ENCODE results near the gene MICAL3. TPM values are rescaled to one million over a fixed set of nuclear protein-coding genes. Genes with fewer than 3 reads are reported as not detected.
A peak's percentile ranks its signal among the peaks of the same experiment; 100 is the strongest.

Gene MICAL3
- total and polyA plus RNA-seq, 5 donors: 30.4 to 105 (median 72.5) TPM

- intact Hi-C loops (cut with DNase I): loop anchor here in 1 of 4 donors (10.0 kb wide), 1 partner anchor 199 kb away; the partner anchor contains the start of gene MICAL3
- WGBS: 90% methylated on average over 22 of the region's 22 CpGs
These were observed 198.3 kb downstream of the MICAL3 start for GRCh38 chr22:17825876-17826550.

GRCh38 chr22:17824457-17824856 lies 199.9 kb downstream of the MICAL3 start:
- Histone ChIP-seq H3K27ac (ENCODE audit: low read length) (no peak overlapping the region), H3K4me3 (ENCODE audit: low read length) (no peak overlapping the region), H3K4me1 (ENCODE audit: control insufficient read depth, insufficient read depth, low read length) (no peaks in the 10 kb centered on the region), H3K27me3 (ENCODE audit: control insufficient read depth, insufficient read depth) (no peaks in the 10 kb centered on the region), H3K9me3 (ENCODE audit: control insufficient read depth, low read length) (no peaks in the 10 kb centered on the region)
- ATAC-seq (peak; percentile 60 to 62), DNase-seq (peak in 2 of 3 donors; percentile 33 to 56)
- intact Hi-C loops (cut with DNase I): loop anchor here in 1 of 4 donors (10.0 kb wide), 1 partner anchor 200 kb away; the partner anchor contains the start of gene MICAL3
- 60% methylated on average over 9 of the region's 9 CpGs for WGBS

More at GRCh38 chr22:17825876-17826550, 198.3 kb downstream of the MICAL3 start:
- DNase-seq (no peak), ATAC-seq (no peak)
- Histone ChIP-seq H3K4me3 (ENCODE audit: low read length) (no peak overlapping the region), H3K4me1 (ENCODE audit: control insufficient read depth, insufficient read depth, low read length) (no peaks in the 10 kb centered on the region), H3K27me3 (ENCODE audit: control insufficient read depth, insufficient read depth) (no peaks in the 10 kb centered on the region), H3K9me3 (ENCODE audit: control insufficient read depth, low read length) (no peaks in the 10 kb centered on the region), H3K27ac (ENCODE audit: low read length) (no peak overlapping the region)

- H3K27ac ChIP-seq (ENCODE audit: low read length): no peak overlapping the region
- H3K4me1 ChIP-seq (ENCODE audit: control insufficient read depth, insufficient read depth, low read length): no peaks in the 10 kb centered on the region
- no peaks in the 10 kb centered on the region for H3K9me3 ChIP-seq (ENCODE audit: control insufficient read depth, low read length)
- H3K4me3 ChIP-seq (ENCODE audit: low read length): no peak overlapping the region
- peak in 1 of 3 donors; percentile 12 for DNase-seq
- intact Hi-C loops (cut with DNase I): loop anchor here in 1 of 4 donors (10.0 kb wide), 1 partner anchor 201 kb away; the partner anchor contains the start of gene MICAL3
- H3K27me3 ChIP-seq (ENCODE audit: control insufficient read depth, insufficient read depth): no peaks in the 10 kb centered on the region
- ATAC-seq: peak in 1 of 2 donors; percentile 22
- 95% methylated on average over 15 of the region's 15 CpGs for WGBS
These were observed 200.4 kb downstream of the MICAL3 start for GRCh38 chr22:17823964-17824363.

- DNase-seq (peak in 1 of 3 donors; percentile 2), ATAC-seq (no peak)
- H3K27me3 ChIP-seq (ENCODE audit: control insufficient read depth, insufficient read depth): no peaks in the 10 kb centered on the region
- H3K4me3 ChIP-seq (ENCODE audit: low read length): no peak overlapping the region
- WGBS: 95% methylated on average over 4 of the region's 4 CpGs
- H3K27ac ChIP-seq (ENCODE audit: low read length): no peak overlapping the region
- H3K9me3 ChIP-seq (ENCODE audit: control insufficient read depth, low read length): no peaks in the 10 kb centered on the region
- H3K4me1 ChIP-seq (ENCODE audit: control insufficient read depth, insufficient read depth, low read length): no peaks in the 10 kb centered on the region
- intact Hi-C loops (cut with DNase I): loop anchor here in 1 of 4 donors (10.0 kb wide), 1 partner anchor 202 kb away; the partner anchor contains the start of gene MICAL3
These were observed 201.1 kb downstream of the MICAL3 start for GRCh38 chr22:17823226-17823625.

- DNase-seq (peak in 1 of 3 donors; percentile 6), ATAC-seq (no peak)
- intact Hi-C loops (cut with DNase I): loop anchor here in 1 of 4 donors (10.0 kb wide), 1 partner anchor 203 kb away; the partner anchor contains the start of gene MICAL3
- H3K4me3 ChIP-seq (ENCODE audit: low read length): no peak overlapping the region
- H3K27ac ChIP-seq (ENCODE audit: low read length): no peak overlapping the region
- WGBS: 92% methylated on average over 13 of the region's 13 CpGs
- H3K27me3 ChIP-seq (ENCODE audit: control insufficient read depth, insufficient read depth): no peaks in the 10 kb centered on the region
- no peaks in the 10 kb centered on the region for H3K9me3 ChIP-seq (ENCODE audit: control insufficient read depth, low read length)
- H3K4me1 ChIP-seq (ENCODE audit: control insufficient read depth, insufficient read depth, low read length): no peaks in the 10 kb centered on the region
These were observed 202.3 kb downstream of the MICAL3 start for GRCh38 chr22:17822087-17822486.

- Histone ChIP-seq H3K4me3 (ENCODE audit: low read length) (no peak overlapping the region), H3K4me1 (ENCODE audit: control insufficient read depth, insufficient read depth, low read length) (no peaks in the 10 kb centered on the region), H3K27me3 (ENCODE audit: control insufficient read depth, insufficient read depth) (no peaks in the 10 kb centered on the region), H3K27ac (ENCODE audit: low read length) (no peak overlapping the region), H3K9me3 (ENCODE audit: control insufficient read depth, low read length) (no peaks in the 10 kb centered on the region)
- ATAC-seq (no peak), DNase-seq (no peak)
- 91% methylated on average over 3 of the region's 3 CpGs for WGBS
- intact Hi-C loops (cut with DNase I): loop anchor here in 1 of 4 donors (10.0 kb wide), 1 partner anchor 204 kb away; the partner anchor contains the start of gene MICAL3
These were observed 203.4 kb downstream of the MICAL3 start for GRCh38 chr22:17820879-17821439.

- no peak overlapping the region for H3K27ac ChIP-seq (ENCODE audit: low read length)
- no peaks in the 10 kb centered on the region for H3K4me1 ChIP-seq (ENCODE audit: control insufficient read depth, insufficient read depth, low read length)
- H3K27me3 ChIP-seq (ENCODE audit: control insufficient read depth, insufficient read depth): no peaks in the 10 kb centered on the region
- ATAC-seq: peak in 1 of 2 donors; percentile 16
- H3K4me3 ChIP-seq (ENCODE audit: low read length): no peak overlapping the region
- intact Hi-C loops (cut with DNase I): no loop called here
- DNase-seq: peak in 1 of 3 donors; percentile 4
- H3K9me3 ChIP-seq (ENCODE audit: control insufficient read depth, low read length): no peaks in the 10 kb centered on the region
- 92% methylated on average over 14 of the region's 14 CpGs for WGBS
These were observed 205.7 kb downstream of the MICAL3 start for GRCh38 chr22:17818649-17819048.

- H3K4me3 ChIP-seq (ENCODE audit: low read length): no peak overlapping the region
- intact Hi-C loops (cut with DNase I): no loop called here
- no peaks in the 10 kb centered on the region for H3K4me1 ChIP-seq (ENCODE audit: control insufficient read depth, insufficient read depth, low read length)
- WGBS: 81% methylated on average over 25 of the region's 25 CpGs
- ATAC-seq: no peak
- H3K27ac ChIP-seq (ENCODE audit: low read length): no peak overlapping the region
- no peaks in the 10 kb centered on the region for H3K27me3 ChIP-seq (ENCODE audit: control insufficient read depth, insufficient read depth)
- DNase-seq: no peak
- no peaks in the 10 kb centered on the region for H3K9me3 ChIP-seq (ENCODE audit: control insufficient read depth, low read length)
These were observed 206.2 kb downstream of the MICAL3 start for GRCh38 chr22:17818180-17818579.

- intact Hi-C loops (cut with DNase I): no loop called here
- H3K4me1 ChIP-seq (ENCODE audit: control insufficient read depth, insufficient read depth, low read length): no peaks in the 10 kb centered on the region
- no peak overlapping the region for H3K27ac ChIP-seq (ENCODE audit: low read length)
- H3K4me3 ChIP-seq (ENCODE audit: low read length): no peak overlapping the region
- DNase-seq (no peak), ATAC-seq (no peak)
- whole genome bisulfite sequencing: 95% methylated on average over 33 of the region's 33 CpGs
- no peaks in the 10 kb centered on the region for H3K9me3 ChIP-seq (ENCODE audit: control insufficient read depth, low read length)
- no peaks in the 10 kb centered on the region for H3K27me3 ChIP-seq (ENCODE audit: control insufficient read depth, insufficient read depth)
These were observed 206.8 kb downstream of the MICAL3 start for GRCh38 chr22:17817511-17818065.

GRCh38 chr22:17817079-17817478 lies 207.3 kb downstream of the MICAL3 start:
- Histone ChIP-seq H3K27ac (ENCODE audit: low read length) (no peak overlapping the region), H3K27me3 (ENCODE audit: control insufficient read depth, insufficient read depth) (no peaks in the 10 kb centered on the region), H3K4me3 (ENCODE audit: low read length) (no peak overlapping the region), H3K9me3 (ENCODE audit: control insufficient read depth, low read length) (no peaks in the 10 kb centered on the region), H3K4me1 (ENCODE audit: control insufficient read depth, insufficient read depth, low read length) (no peaks in the 10 kb centered on the region)
- no peak for ATAC-seq
- DNase-seq: no peak
- WGBS: 93% methylated on average over 21 of the region's 21 CpGs
- intact Hi-C loops (cut with DNase I): no loop called here

- 92% methylated on average over 14 of the region's 14 CpGs for WGBS
- no peak for DNase-seq
- intact Hi-C loops (cut with DNase I): no loop called here
These were observed 207.7 kb downstream of the MICAL3 start for GRCh38 chr22:17816649-17817048.

More at GRCh38 chr22:17816649-17817048, 207.7 kb downstream of the MICAL3 start:
- H3K4me1 ChIP-seq (ENCODE audit: control insufficient read depth, insufficient read depth, low read length): no peaks in the 10 kb centered on the region
- no peaks in the 10 kb centered on the region for H3K9me3 ChIP-seq (ENCODE audit: control insufficient read depth, low read length)
- H3K27ac ChIP-seq (ENCODE audit: low read length): no peak overlapping the region
- no peaks in the 10 kb centered on the region for H3K27me3 ChIP-seq (ENCODE audit: control insufficient read depth, insufficient read depth)
- H3K4me3 ChIP-seq (ENCODE audit: low read length): no peak overlapping the region
- ATAC-seq: no peak

All from right cardiac atrium (tissue), 5 donors.